HepG2 (cell line): ENCODE data around the gene TREM1. TPM values are rescaled to one million over a fixed set of nuclear protein-coding genes. Genes with fewer than 3 reads are reported as not detected.

Source experiments
- ATAC-seq: fragments of 200-7000 bp; cut with Tn5 transposase; 3 replicates; pipeline ENCODE4 v1.9.1; 2020; ENCODE audit warnings: mild to moderate bottlenecking, moderate library complexity
- BruUV-seq: library from RNA; stranded (reverse); fragments of 400-500 nt; replicated peaks from 2 replicates; lab custom pipeline; 2021; lab: Mats Ljungman, UMichigan
- CTCF ChIA-PET: fragments of 300-600 bp; formaldehyde crosslinking; extraction: SDS; loops from one replicate; lab custom pipeline; 2021; ENCODE audit warnings: low total read pairs, inconsistent platforms, low intra/inter-chr PET ratio; lab: Yijun Ruan, JAX
- POLR2A ChIA-PET: fragments of 350-600 bp; sonication (Branson Sonifier 250); formaldehyde crosslinking; loops from one replicate; lab custom pipeline; 2020; ENCODE audit warnings: antibody characterized with exemption, inconsistent platforms; lab: Yijun Ruan, JAX
- DNase-seq: peaks from one replicate; pipeline ENCODE4 v3.0.0-alpha.2; 2015; ENCODE audit warnings: low spot score
- FAIRE-seq: peaks from 3 replicates; lab custom pipeline; 2011; peaks lifted over from hg19 to GRCh38; lab: Jason Lieb, UNC
- H2AFZ ChIP-seq: one replicate; pipeline ENCODE4 v1.6.1; 2011; ENCODE audit warnings: low read length, inconsistent platforms
- H3K27ac ChIP-seq: fragments of 300-600 bp; 3 replicates; pipeline ENCODE4 v1.8.0; 2011; ENCODE audit warnings: mixed run types, mild to moderate bottlenecking, mixed read lengths, low read length, inconsistent platforms; ENCODE audit not compliant: insufficient read depth; ENCODE audit errors: extremely low read length
- H3K27me3 ChIP-seq, 2 experiments: fragments of 200-600 bp in 1 of 2; 2 replicates in 1 of 2; 3 replicates in 1 of 2; pipeline versions ENCODE4 v1.6.0 to v1.8.0; 2011; ENCODE audit warnings: low read length in 2 of 2, mild to moderate bottlenecking in 2 of 2, moderate library complexity in 2 of 2, inconsistent platforms in 1 of 2; ENCODE audit not compliant: insufficient read depth in 2 of 2, control insufficient read depth in 1 of 2
- H3K36me3 ChIP-seq, 2 experiments: fragments of 200-600 bp in 1 of 2; replicated peaks in 1 of 2; 2 replicates in 1 of 2; 3 replicates in 1 of 2; pipeline versions ENCODE4 v1.5.1 to v1.8.0; 2011; ENCODE audit warnings: low read length in 2 of 2, inconsistent platforms in 1 of 2; ENCODE audit not compliant: insufficient read depth in 2 of 2, control insufficient read depth in 1 of 2
- H3K4me1 ChIP-seq: 2 replicates; pipeline ENCODE4 v1.5.1; 2012; ENCODE audit warnings: low read length, inconsistent platforms; ENCODE audit not compliant: insufficient read depth
- H3K4me2 ChIP-seq: 2 replicates; pipeline ENCODE4 v1.6.0; 2011; ENCODE audit warnings: low read depth, low read length, inconsistent platforms
- H3K4me3 ChIP-seq, 3 experiments: fragments of 200-600 bp in 1 of 3; sonication (generic), shearing (Covaris generic) in 1 of 3; replicated peaks in 1 of 3; 2 replicates each; pipeline ENCODE4 v1.5.1; 2011 to 2016; ENCODE audit warnings: low read length in 3 of 3, inconsistent platforms in 2 of 3, low read depth in 2 of 3, mild to moderate bottlenecking in 2 of 3, control low read depth in 1 of 3, mixed read lengths in 1 of 3; ENCODE audit not compliant: insufficient read depth in 1 of 3
- H3K79me2 ChIP-seq: one replicate; pipeline ENCODE4 v1.6.1; 2011; ENCODE audit warnings: low read length, inconsistent platforms; ENCODE audit not compliant: insufficient read depth
- H3K9ac ChIP-seq: 2 replicates; pipeline ENCODE4 v1.6.0; 2011; ENCODE audit warnings: mild to moderate bottlenecking, low read depth, low read length, inconsistent platforms; ENCODE audit not compliant: insufficient read depth
- H3K9me3 ChIP-seq: 2 replicates; pipeline ENCODE4 v1.5.1; 2012; ENCODE audit warnings: mild to moderate bottlenecking, low read length
- H4K20me1 ChIP-seq: 2 replicates; pipeline ENCODE4 v1.6.0; 2011; ENCODE audit warnings: inconsistent platforms, mild to moderate bottlenecking, low read length, moderate library complexity; ENCODE audit not compliant: insufficient read depth
- CBX1 ChIP-seq: IDR thresholded peaks from one replicate; pipeline ENCODE4 v1.6.1; 2016; ENCODE audit warnings: antibody characterized with exemption, low read depth
- DDIT3 ChIP-seq: sonication (generic); formaldehyde crosslinking; IDR thresholded peaks from 2 replicates; pipeline ENCODE4 v1.4.0; 2020; ENCODE audit warnings: mild to moderate bottlenecking, missing genetic modification reagents
- KDM1A ChIP-seq: IDR thresholded peaks from 2 replicates; pipeline ENCODE4 v1.6.1; 2016; ENCODE audit warnings: missing compliant biosample characterization
- NR2F2 ChIP-seq: IDR thresholded peaks from 2 replicates; pipeline ENCODE4 v1.6.1; 2012; ENCODE audit warnings: low read depth, inconsistent platforms, borderline replicate concordance
- NR2F6 ChIP-seq, 2 experiments: IDR thresholded peaks; 2 replicates each; pipeline ENCODE4 v1.6.1; 2016; ENCODE audit warnings: antibody characterized with exemption in 1 of 2, mild to moderate bottlenecking in 1 of 2
- SNAPC2 ChIP-seq: sonication (generic); formaldehyde crosslinking; IDR thresholded peaks from 2 replicates; pipeline ENCODE4 v1.8.1; 2022; ENCODE audit warnings: mild to moderate bottlenecking, missing genetic modification reagents
- SNAPC4 ChIP-seq: sonication (generic); formaldehyde crosslinking; IDR thresholded peaks from 2 replicates; pipeline ENCODE4 v1.4.0; 2020; ENCODE audit warnings: mild to moderate bottlenecking, missing genetic modification reagents
- TBP ChIP-seq: sonication (generic); formaldehyde crosslinking; IDR thresholded peaks from 2 replicates; pipeline ENCODE4 v1.5.0; 2020; ENCODE audit warnings: missing genetic modification reagents
- TIGD3 ChIP-seq: sonication (generic); formaldehyde crosslinking; IDR thresholded peaks from 2 replicates; pipeline ENCODE4 v1.5.1; 2020; ENCODE audit warnings: mild to moderate bottlenecking, missing genetic modification reagents, borderline replicate concordance
- ZKSCAN5 ChIP-seq: sonication (generic); formaldehyde crosslinking; IDR thresholded peaks from 2 replicates; pipeline ENCODE4 v1.5.1; 2020; ENCODE audit warnings: mild to moderate bottlenecking, missing genetic modification reagents
- ZNF292 ChIP-seq: sonication (generic); formaldehyde crosslinking; IDR thresholded peaks from 2 replicates; pipeline ENCODE4 v1.8.1; 2022; ENCODE audit warnings: mild to moderate bottlenecking, low read depth, missing genetic modification reagents, borderline replicate concordance
- ZNF674 ChIP-seq: sonication (generic); formaldehyde crosslinking; IDR thresholded peaks from 2 replicates; pipeline ENCODE4 v1.5.0; 2020; ENCODE audit warnings: low read depth, mild to moderate bottlenecking, missing genetic modification reagents
- WGBS: methylation state at CpG from one replicate; pipeline ENCODE4 v1.1.6; 2017; ENCODE audit warnings: low lambda C conversion rate; 5-methylcytosine and 5-hydroxymethylcytosine counted together
- in situ Hi-C: cut with HindIII; loops from 2 replicates; pipeline ENCODE4 v1.10.0; 2017; ENCODE audit warnings: low pct_unique_long_range_greater_than_20kb; ENCODE audit not compliant: extremely low pct_ligation_motif_present
- intact Hi-C: fragments of 100-400 bp; cut with micrococcal nuclease; formaldehyde crosslinking; loops from one replicate; pipeline ENCODE4 v1.10.0; 2022; ENCODE audit not compliant: unreplicated experiment
- polyA plus RNA-seq, 8 experiments: library from polyadenylated mRNA; depleted of rRNA in 3 of 8; stranded (reverse) in 7 of 8; unstranded in 1 of 8; fragments of >200 nt; fragmentation: Illumina TruSeq in 4 of 8; extraction: Trizol in 4 of 8; gene quantifications; 2 replicates each; pipeline versions ENCODE4 v1.2.1 to v1.2.3, GENCODE V29; 2011 to 2016; ENCODE audit warnings: low read depth in 4 of 8, missing spikeins in 1 of 8, mixed read lengths in 1 of 8; ENCODE audit not compliant: insufficient read depth in 1 of 8
- total RNA-seq, 5 experiments: library from RNA; depleted of rRNA; stranded (reverse); fragments of >200 nt; fragmentation: Illumina TruSeq; extraction: Trizol; gene quantifications; 2 replicates each; pipeline ENCODE4 v1.2.3, GENCODE V29; 2016; ENCODE audit warnings: low read depth in 1 of 5

Gene TREM1
- total and polyA plus RNA-seq, 2 of the 13 experiments (the other 11 are each of a cell fraction or from before 2014, with no cell fraction given) = 0.49 TPM; not detected in 1

- no peaks in the 10 kb centered on the region for H4K20me1 ChIP-seq
- peaks cover 32% of the 10 kb centered on the region for H3K4me1 ChIP-seq
- H3K4me2 ChIP-seq = no peak overlapping the region
- H3K9me3 ChIP-seq = no peaks in the 10 kb centered on the region
- ATAC-seq (no peak), FAIRE-seq (no peak), DNase-seq (no peak)
- H3K27me3 ChIP-seq = peaks cover 0 to 34% of the 10 kb centered on the region in 2 experiments; a peak in 4 of 5 replicates
- no peak overlapping the region for H2AFZ ChIP-seq
- intact Hi-C loops (loop anchor here (5.0 kb wide), 1 partner anchor 224 kb away; no protein-coding TSS in a partner anchor), in situ Hi-C loops (no loop called here)
- H3K36me3 ChIP-seq = no peaks in the 10 kb centered on the region
- no peaks in the 10 kb centered on the region for H3K79me2 ChIP-seq
- WGBS = 0% methylated on average over 1 of the region's 1 CpG
- H3K4me3 ChIP-seq = no peak overlapping the region
- H3K9ac ChIP-seq = no peak overlapping the region
- ChIA-PET CTCF (no interaction called here), POLR2A (no interaction called here)
- no TSS peak for BruUV-seq
- H3K27ac ChIP-seq = no peak overlapping the region
- TF ChIP-seq NR2F2 = no peak
- no peak for TF ChIP-seq NR2F6 (IDR thresholded peaks at IDR 0.05)
- TF ChIP-seq NR2F6 (CRISPR knock-in tag; IDR thresholded peaks at IDR 0.05) = no peak
- TF ChIP-seq SNAPC2 = no peak
- no peak for TF ChIP-seq ZNF292 (CRISPR knock-in tag)
- no peak for TF ChIP-seq ZKSCAN5 (CRISPR knock-in tag)
- no peak for TF ChIP-seq KDM1A (CRISPR knock-in tag)
- TF ChIP-seq SNAPC4 = no peak
- TF ChIP-seq DDIT3 = no peak
- TF ChIP-seq ZNF674 (CRISPR knock-in tag) = no peak
- no peak for TF ChIP-seq CBX1
- TF ChIP-seq TBP = no peak
- TF ChIP-seq TIGD3 (CRISPR knock-in tag) = no peak
These were observed 29.6 kb upstream of the TREM1 start for GRCh38 chr6:41315943-41316620.
